Stimulated activated CD4-positive, alpha-beta T cell treated with anti-CD3 and anti-CD28 coated beads, Interleukin-15, amount 100 ng/mL, for 48 hours (primary cell): ENCODE measurements around the gene TPRX2.
A peak's percentile ranks its signal among the peaks of the same experiment; 100 is the strongest.
"Not testable (repeated sequence)": the region's sequence is repeated elsewhere in the genome, so short reads cannot be mapped to it uniquely, and the experiment has no call there.

Source experiments
- DNase-seq, 2 donors: peaks; one replicate each; pipeline ENCODE4 v3.0.0-alpha.2; 2020; ENCODE audit warnings: low read depth in 2 of 2

The TPRX2 gene

DNA sequence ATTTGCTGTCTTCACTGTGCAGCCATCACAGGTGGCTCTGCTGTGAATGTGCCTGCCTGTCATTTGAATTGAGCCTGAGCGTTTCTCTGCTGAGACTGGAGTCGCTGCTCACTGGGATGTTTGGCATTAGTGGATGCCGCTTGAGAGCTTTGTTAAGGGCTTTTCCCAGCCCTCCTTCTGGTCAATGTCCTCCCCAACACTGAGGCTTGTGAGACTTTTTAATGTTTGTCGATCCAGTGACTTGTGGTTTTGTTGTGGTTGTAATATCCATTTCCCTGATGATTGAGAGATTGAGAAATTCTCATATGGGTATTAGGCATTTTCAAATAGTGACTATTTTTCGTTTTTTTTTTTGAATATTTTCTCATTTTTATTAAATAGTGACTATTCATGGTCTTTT lies 2.6 kb downstream of the TPRX2 start:
- DNase-seq = no peak

DNA sequence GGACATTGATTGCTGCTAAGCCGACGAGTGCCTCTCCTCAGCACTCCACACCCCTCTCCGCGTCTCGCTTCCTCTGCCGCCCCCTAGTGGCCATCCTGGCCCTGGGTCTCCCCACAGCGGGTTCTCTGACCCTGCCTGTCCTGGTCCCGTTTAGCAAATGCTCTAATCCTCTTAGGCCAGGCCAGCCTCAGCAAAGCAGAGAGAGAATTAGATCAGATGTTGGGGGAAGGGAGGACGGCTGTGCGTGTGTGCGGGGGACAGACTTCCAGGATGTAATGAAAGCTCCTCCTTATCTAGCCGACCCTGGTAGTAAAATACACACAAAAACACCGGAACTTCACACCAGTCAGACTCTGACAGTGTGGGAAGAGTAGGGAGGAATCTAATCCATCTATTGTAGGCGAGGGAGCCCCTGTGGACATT lies 4.5 kb downstream of the TPRX2 start:
- peak; percentile 73 to 85 for DNase-seq

DNA sequence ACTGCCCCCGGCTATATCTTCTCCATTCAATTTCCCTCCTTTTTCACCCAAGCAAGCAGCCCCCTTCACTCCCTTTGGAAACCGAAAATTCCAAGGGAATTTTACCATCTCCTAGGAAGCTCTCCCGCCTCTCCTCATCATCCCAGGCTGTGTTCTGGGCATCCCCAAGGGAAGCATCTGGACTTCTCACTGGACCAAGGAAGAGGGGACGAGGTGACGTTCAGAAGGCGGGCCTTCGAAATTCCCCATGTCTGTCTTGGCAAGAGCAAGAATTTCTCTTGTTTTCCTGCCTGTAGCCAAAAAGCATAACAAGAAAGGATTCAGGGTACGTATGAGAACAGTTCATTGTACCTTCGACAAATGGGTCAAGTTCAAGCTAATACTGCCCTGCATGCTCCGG lies 6.1 kb downstream of the TPRX2 start:
- DNase-seq = no peak

DNA sequence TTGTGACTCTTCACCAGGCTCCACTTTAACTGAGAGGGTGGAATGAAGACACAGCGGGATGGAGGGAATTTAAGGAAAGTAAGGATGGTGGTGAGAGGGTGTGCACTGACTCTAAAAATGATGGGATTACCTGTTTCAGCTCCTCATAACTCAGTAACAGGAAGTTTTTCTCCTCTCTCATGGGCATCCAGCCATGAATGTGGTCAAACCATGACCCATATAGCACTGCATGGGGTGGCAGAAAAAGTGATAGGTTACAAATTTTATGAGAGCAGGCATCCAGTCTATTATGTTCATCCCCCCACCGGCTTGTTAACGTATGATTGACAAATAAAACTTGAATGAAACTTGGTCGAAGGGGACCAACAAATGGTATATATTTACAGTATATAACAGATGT lies 19.9 kb downstream of the TPRX2 start:
- DNase-seq = no peak

GRCh38 chr19:47879385-47879784 lies 20.4 kb downstream of the TPRX2 start:
- not testable (repeated sequence) for DNase-seq

- DNase-seq = no peak
These were observed 22.7 kb downstream of the TPRX2 start for GRCh38 chr19:47881757-47882156.

GRCh38 chr19:47882890-47883289 lies 23.9 kb downstream of the TPRX2 start:
- no peak for DNase-seq

GRCh38 chr19:47885067-47885463 lies 26.0 kb downstream of the TPRX2 start:
- DNase-seq = no peak

DNA sequence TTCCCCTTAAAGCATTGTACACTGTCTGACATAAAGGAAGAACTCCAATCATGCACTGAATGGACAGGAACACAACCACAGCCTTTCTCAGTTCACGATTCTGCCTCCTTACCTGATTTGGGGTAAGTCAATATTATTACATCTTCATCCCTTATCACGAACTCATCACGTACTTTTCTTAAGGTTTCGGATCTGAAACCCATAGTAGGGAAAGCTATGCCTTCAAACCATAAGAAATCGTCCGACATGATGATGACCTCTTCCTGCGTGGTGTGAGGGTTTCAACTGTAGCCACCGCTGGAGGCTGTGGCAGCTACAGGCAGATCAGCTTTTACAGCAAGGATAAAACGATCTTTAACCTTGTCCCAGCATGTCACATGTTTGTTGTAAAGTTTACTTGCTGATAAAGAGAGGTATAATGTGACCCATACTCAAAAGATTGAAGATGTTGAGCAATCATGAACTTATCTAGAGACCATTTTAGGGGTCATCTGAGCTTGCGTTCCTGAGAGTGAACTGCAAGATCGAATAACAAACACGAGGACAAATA lies 27.1 kb downstream of the TPRX2 start, which contains the start of gene SULT2A1:
TSS of gene SULT2A1 (minus strand) at position 306 of the 550 bp plus-strand sequence. CDS start at position 248, 58 bp downstream.
- no peak for DNase-seq

- no peak for DNase-seq
These were observed 32.0 kb downstream of the TPRX2 start for GRCh38 chr19:47890865-47891621.

- no peak for DNase-seq
These were observed 32.5 kb downstream of the TPRX2 start for GRCh38 chr19:47891622-47891922.

- DNase-seq = no peak
These were observed 33.1 kb downstream of the TPRX2 start for GRCh38 chr19:47891923-47892666.

DNA sequence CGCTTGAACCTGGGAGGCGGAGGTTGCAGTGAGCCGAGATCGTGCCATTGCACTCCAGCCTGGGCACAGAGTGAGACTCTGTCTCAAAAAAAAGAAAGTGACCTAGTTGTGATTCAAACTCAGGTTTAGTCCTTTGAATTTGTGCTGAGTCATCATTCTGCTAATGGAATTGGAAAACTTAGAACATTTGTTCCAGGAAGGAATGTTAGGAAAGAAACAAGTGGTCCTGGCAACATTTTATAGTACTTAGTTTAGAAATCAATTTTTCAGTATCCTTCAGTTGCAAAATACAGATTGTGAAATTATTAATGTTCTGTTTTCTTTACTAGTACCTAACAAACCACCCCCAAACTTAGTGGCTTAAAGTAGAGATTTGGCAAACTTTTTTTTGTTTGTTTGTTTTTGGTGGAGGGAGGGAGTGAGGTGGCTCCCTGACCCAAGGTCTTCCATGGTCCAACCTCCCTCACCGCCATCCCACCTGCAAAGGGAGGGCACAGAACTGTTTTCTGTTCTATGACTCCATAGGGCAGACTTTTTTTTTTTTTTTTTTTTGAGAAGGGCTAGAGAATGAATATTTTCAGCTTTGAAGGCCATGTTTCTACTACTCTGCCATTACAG lies 36.2 kb downstream of the TPRX2 start:
- no peak for DNase-seq

- DNase-seq = no peak
These were observed 37.0 kb downstream of the TPRX2 start for GRCh38 chr19:47896019-47896418.

- DNase-seq = no peak
These were observed 37.7 kb downstream of the TPRX2 start for GRCh38 chr19:47896773-47897172.

DNA sequence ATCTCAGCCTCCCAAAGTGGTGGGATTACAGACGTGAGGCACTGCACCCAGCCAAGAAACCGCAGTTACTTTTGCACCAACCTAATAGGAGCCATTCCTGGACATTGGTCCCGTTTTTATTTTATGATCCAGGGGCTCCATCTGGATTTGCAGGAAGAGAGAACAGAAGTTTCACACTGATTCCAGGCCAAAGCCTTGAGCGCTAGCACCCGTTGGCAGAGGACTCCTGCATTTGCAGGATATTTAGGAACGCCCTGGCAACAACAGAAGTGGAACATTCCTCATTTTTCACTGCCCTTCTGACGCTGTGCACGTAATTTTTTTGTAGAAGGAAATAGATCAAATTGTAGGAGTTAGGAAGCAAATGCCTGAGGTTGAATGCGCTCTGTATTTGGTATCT lies 38.8 kb downstream of the TPRX2 start:
- DNase-seq = no peak

DNA sequence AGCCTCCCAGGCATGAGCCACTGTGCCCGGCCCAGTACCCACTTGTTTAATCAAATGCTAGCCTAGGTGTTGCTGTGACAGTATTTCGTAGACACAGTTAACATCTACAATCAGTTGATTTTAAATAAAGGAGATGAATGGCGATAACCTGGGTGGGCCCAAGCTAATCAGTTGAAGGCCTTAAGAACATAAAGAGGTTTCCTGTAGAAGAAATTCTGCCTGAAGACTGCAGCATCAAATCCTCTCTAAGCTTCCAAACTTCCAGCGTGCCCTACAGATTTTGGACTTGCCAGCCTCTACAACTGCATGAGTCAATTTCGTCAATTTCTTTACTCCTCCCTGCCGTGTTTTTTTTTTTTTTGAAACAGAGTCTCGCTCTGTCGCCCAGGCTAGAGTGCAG lies 40.3 kb downstream of the TPRX2 start:
- no peak for DNase-seq

- DNase-seq = no peak
These were observed 42.3 kb downstream of the TPRX2 start for GRCh38 chr19:47901370-47901769.

DNA sequence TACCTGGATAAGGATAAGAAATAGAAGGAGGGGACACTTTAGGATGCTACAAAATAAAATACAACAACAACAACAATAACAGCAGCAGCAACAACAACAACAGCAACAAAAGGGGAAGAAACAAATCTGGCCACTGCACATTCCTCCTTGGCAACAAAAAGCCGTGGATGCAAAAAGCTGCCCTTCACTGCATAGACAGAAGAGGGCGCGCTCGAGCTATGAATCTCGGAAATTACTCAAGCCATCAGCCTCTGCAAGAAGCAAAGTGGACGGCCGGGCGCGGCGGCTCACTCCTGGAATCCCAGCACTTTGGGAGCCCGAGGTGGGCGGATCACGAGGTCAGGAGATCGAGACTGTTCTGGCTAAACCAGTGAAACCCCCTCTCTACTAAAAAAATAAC lies 50.3 kb downstream of the TPRX2 start:
- DNase-seq = peak; percentile 32 to 34

- not testable (repeated sequence) for DNase-seq
These were observed 51.2 kb downstream of the TPRX2 start for GRCh38 chr19:47910191-47910590.
